Measurements from ENCODE around the gene LY9. TPM values are rescaled to one million over a fixed set of nuclear protein-coding genes. Genes with fewer than 3 reads are reported as not detected.

LY9 gene
- total RNA-seq, 1 experiment from 2014 or later = not detected

GRCh38 chr1:160807247-160807646, 11.3 kb downstream of the LY9 start:
- TF ChIP-seq CTCF (conservative IDR thresholded peaks at IDR 0.05) = no peak
- no peak overlapping the region for H3T11ph ChIP-seq (ENCODE audit: low read length)
- no peak overlapping the region for H3K27ac ChIP-seq (ENCODE audit: insufficient read length, low read depth, low read length)
- H4K8ac ChIP-seq (replicated peaks; ENCODE audit: insufficient read length, low read depth, low read length) = no peak overlapping the region
- peaks cover 2% of the 10 kb centered on the region; the same call in 1 of the 2 replicates for H3K4me1 ChIP-seq (ENCODE audit: insufficient read depth, low read length)
- H2BK15ac ChIP-seq (ENCODE audit: low read depth, low read length) = no peak overlapping the region
- H2BK120ac ChIP-seq (ENCODE audit: low read depth, low read length, poor library complexity, severe bottlenecking) = no peak overlapping the region
- no peak overlapping the region for H3K56ac ChIP-seq (ENCODE audit: insufficient read length, low read depth, low read length)
- H3K4ac ChIP-seq (ENCODE audit: low read depth, low read length) = no peak overlapping the region
- H2BK12ac ChIP-seq (ENCODE audit: insufficient read length, low read depth, low read length) = no peak overlapping the region
- H3K27me3 ChIP-seq (ENCODE audit: insufficient read depth, low read length) = no peaks in the 10 kb centered on the region
- H3K14ac ChIP-seq (ENCODE audit: insufficient read depth, low read length) = no peak overlapping the region
- Mint-ChIP-seq H3K27ac (no peak overlapping the region), H3K36me3 (ENCODE audit: insufficient read depth in 1 of 3, low read depth in 3 of 3) (peaks cover 0 to 15% (median 3%) of the 10 kb centered on the region in 3 experiments; a peak in 4 of 7 replicates), H3K9me3 (peaks cover 12 to 15% of the 10 kb centered on the region in 2 experiments; a peak in 4 of 5 replicates), H3K4me1 (peaks cover 20 to 24% of the 10 kb centered on the region in 2 experiments), H3K27me3 (ENCODE audit: low read depth) (no peaks in the 10 kb centered on the region), H3K4me3 (no peak overlapping the region)
- H3K23ac ChIP-seq (ENCODE audit: insufficient read length, low read depth, low read length) = no peak overlapping the region
- no peak overlapping the region for H3K18ac ChIP-seq (ENCODE audit: insufficient read length, low read depth, low read length)
- no peak overlapping the region for H2BK20ac ChIP-seq (ENCODE audit: low read depth, low read length, poor library complexity, severe bottlenecking)
- no peak overlapping the region for H3K9ac ChIP-seq (ENCODE audit: extremely low read depth, insufficient read length, low read length)
- no peak for DNase-seq
- no peak overlapping the region for H2AFZ ChIP-seq (ENCODE audit: low read length)
- no peak overlapping the region for H2BK5ac ChIP-seq (ENCODE audit: insufficient read length, low read length)
- no peaks in the 10 kb centered on the region for H3K9me3 ChIP-seq (ENCODE audit: control insufficient read depth, low read depth, low read length)
- no peaks in the 10 kb centered on the region for H3K79me2 ChIP-seq (ENCODE audit: insufficient read depth, low read length)
- no peak overlapping the region for H2AK5ac ChIP-seq (ENCODE audit: insufficient read length, low read length)
- H4K5ac ChIP-seq (ENCODE audit: insufficient read length, low read depth, low read length) = no peak overlapping the region
- no peak overlapping the region for H3K4me2 ChIP-seq (ENCODE audit: insufficient read depth, insufficient read length, low read length)
- no peaks in the 10 kb centered on the region for H3K23me2 ChIP-seq (ENCODE audit: insufficient read length, low read depth, low read length, poor library complexity, severe bottlenecking)
- no peaks in the 10 kb centered on the region for H4K20me1 ChIP-seq (ENCODE audit: control insufficient read depth, insufficient read depth, insufficient read length)
- H4K91ac ChIP-seq (ENCODE audit: insufficient read length, low read depth, low read length) = no peak overlapping the region
- WGBS (ENCODE audit: extremely low coverage, insufficient read length, low lambda C conversion rate) = no CpG with 5 or more reads among the region's 3 CpGs
- no peaks in the 10 kb centered on the region for H3K79me1 ChIP-seq (ENCODE audit: insufficient read depth, low read depth, low read length, poor library complexity, severe bottlenecking)
